ENCODE data around the gene GNG10. TPM values are rescaled to one million over a fixed set of nuclear protein-coding genes. Genes with fewer than 3 reads are reported as not detected.

GNG10 gene
- total RNA-seq, 1 experiment from 2014 or later, result 21.5 TPM

- H3K4me3 Mint-ChIP-seq (ENCODE audit: low read depth, unreplicated experiment), result no peak overlapping the region
- H3K36me3 Mint-ChIP-seq (ENCODE audit: insufficient read depth, unreplicated experiment), result no peaks in the 10 kb centered on the region
- no TSS peak for BruUV-seq (replicated peaks)
- intact Hi-C loops (cut with micrococcal nuclease; ENCODE audit: unreplicated experiment), result no loop called here
- CTCF ChIA-PET, result no interaction called here
- no peak for DNase-seq
- no peak for TF ChIP-seq CTCF (IDR thresholded peaks at IDR 0.05; ENCODE audit: unreplicated experiment)
- no peaks in the 10 kb centered on the region for H3K4me1 Mint-ChIP-seq (ENCODE audit: low read depth, unreplicated experiment)
- H3K9me3 Mint-ChIP-seq (ENCODE audit: low read depth, unreplicated experiment), result no peaks in the 10 kb centered on the region
- H3K27me3 Mint-ChIP-seq (ENCODE audit: unreplicated experiment), result no peaks in the 10 kb centered on the region
- H3K27ac Mint-ChIP-seq (ENCODE audit: unreplicated experiment), result no peak overlapping the region
These were observed 12.9 kb downstream of the GNG10 start for GRCh38 chr9:111674319-111674718.

DNA sequence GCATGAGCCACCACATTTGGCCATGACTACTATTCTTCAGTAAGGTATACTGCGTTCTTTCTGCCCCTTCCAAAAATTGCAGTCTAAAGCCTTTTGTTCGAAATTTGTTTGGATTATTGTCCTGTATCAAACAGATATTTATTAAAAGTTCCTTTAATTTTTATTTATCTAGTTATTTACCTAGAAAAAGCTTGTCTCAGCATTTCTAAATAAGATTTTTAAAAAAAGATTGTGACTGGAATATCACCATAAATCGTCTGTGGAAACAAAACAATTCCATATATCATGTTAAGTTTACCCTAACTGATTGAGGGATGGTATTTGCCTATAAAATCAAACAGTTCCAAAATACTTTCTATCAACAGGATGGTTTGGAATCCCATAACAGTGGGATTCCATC, 14.7 kb downstream of the GNG10 start:
- DNase-seq, result no peak
- CTCF ChIA-PET, result no interaction called here
- Mint-ChIP-seq H3K36me3 (ENCODE audit: insufficient read depth, unreplicated experiment) (no peaks in the 10 kb centered on the region), H3K4me1 (ENCODE audit: low read depth, unreplicated experiment) (no peaks in the 10 kb centered on the region), H3K27ac (ENCODE audit: unreplicated experiment) (no peak overlapping the region), H3K4me3 (ENCODE audit: low read depth, unreplicated experiment) (no peak overlapping the region), H3K27me3 (ENCODE audit: unreplicated experiment) (no peaks in the 10 kb centered on the region), H3K9me3 (ENCODE audit: low read depth, unreplicated experiment) (no peaks in the 10 kb centered on the region)
- TF ChIP-seq CTCF (IDR thresholded peaks at IDR 0.05; ENCODE audit: unreplicated experiment), result no peak
- intact Hi-C loops (cut with micrococcal nuclease; ENCODE audit: unreplicated experiment), result no loop called here
- BruUV-seq (replicated peaks), result no TSS peak

- no peaks in the 10 kb centered on the region for H3K36me3 Mint-ChIP-seq (ENCODE audit: insufficient read depth, unreplicated experiment)
- no peaks in the 10 kb centered on the region for H3K27me3 Mint-ChIP-seq (ENCODE audit: unreplicated experiment)
- no peak overlapping the region for H3K4me3 Mint-ChIP-seq (ENCODE audit: low read depth, unreplicated experiment)
- H3K27ac Mint-ChIP-seq (ENCODE audit: unreplicated experiment), result no peak overlapping the region
- CTCF ChIA-PET, result no interaction called here
- TF ChIP-seq CTCF (IDR thresholded peaks at IDR 0.05; ENCODE audit: unreplicated experiment), result no peak
- DNase-seq, result no peak
- intact Hi-C loops (cut with micrococcal nuclease; ENCODE audit: unreplicated experiment), result no loop called here
- H3K9me3 Mint-ChIP-seq (ENCODE audit: low read depth, unreplicated experiment), result no peaks in the 10 kb centered on the region
- BruUV-seq (replicated peaks), result no TSS peak
- H3K4me1 Mint-ChIP-seq (ENCODE audit: low read depth, unreplicated experiment), result no peaks in the 10 kb centered on the region
These were observed 16.9 kb downstream of the GNG10 start for GRCh38 chr9:111678293-111678692.

DNA sequence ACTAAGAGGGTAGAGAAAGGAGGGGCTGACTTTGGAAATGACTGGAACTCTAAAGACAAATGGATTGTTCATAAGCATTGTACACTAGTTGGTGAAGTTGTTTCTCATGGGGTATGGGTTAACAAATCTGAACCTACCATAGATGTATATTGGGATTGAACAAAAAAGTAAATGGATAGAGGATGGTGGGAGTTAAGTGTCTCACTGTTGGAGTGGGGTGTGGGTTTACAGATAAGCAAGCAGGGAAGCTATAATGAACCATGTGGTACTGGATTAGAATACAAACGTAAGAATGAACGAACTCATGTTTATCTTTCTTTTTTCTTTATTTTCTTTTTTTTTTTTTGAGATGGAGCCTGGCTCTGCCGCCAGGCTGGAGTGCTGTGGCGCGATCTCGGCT, 17.8 kb downstream of the GNG10 start:
- CTCF ChIA-PET, result no interaction called here
- H3K9me3 Mint-ChIP-seq (ENCODE audit: low read depth, unreplicated experiment), result no peaks in the 10 kb centered on the region
- H3K27me3 Mint-ChIP-seq (ENCODE audit: unreplicated experiment), result no peaks in the 10 kb centered on the region
- no peak overlapping the region for H3K4me3 Mint-ChIP-seq (ENCODE audit: low read depth, unreplicated experiment)
- DNase-seq, result no peak
- TF ChIP-seq CTCF (IDR thresholded peaks at IDR 0.05; ENCODE audit: unreplicated experiment), result no peak
- BruUV-seq (replicated peaks), result no TSS peak
- H3K36me3 Mint-ChIP-seq (ENCODE audit: insufficient read depth, unreplicated experiment), result no peaks in the 10 kb centered on the region
- H3K4me1 Mint-ChIP-seq (ENCODE audit: low read depth, unreplicated experiment), result no peaks in the 10 kb centered on the region
- no peak overlapping the region for H3K27ac Mint-ChIP-seq (ENCODE audit: unreplicated experiment)
- intact Hi-C loops (cut with micrococcal nuclease; ENCODE audit: unreplicated experiment), result no loop called here

DNA sequence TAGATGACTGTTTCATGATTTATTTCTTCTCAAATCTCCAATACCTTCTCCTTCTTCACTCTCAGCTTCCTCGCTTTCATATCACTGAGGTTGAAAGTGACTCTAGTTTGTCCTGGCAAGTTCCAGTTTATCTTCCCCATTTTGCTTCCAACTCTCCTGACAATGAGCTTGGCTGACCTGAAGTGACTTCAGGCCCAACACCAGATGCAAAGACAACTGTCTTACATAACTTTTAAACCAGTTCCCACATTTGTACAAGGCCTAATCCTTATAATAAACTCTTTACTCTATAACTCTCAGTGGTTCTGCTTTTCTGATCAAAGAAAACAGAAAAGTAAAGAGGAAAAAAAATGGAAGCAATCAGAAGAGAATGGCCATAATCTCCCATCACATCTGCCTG, 22.0 kb downstream of the GNG10 start:
- H3K27ac Mint-ChIP-seq (ENCODE audit: unreplicated experiment), result no peak overlapping the region
- H3K4me1 Mint-ChIP-seq (ENCODE audit: low read depth, unreplicated experiment), result no peaks in the 10 kb centered on the region
- no peak for TF ChIP-seq CTCF (IDR thresholded peaks at IDR 0.05; ENCODE audit: unreplicated experiment)
- no TSS peak for BruUV-seq (replicated peaks)
- H3K9me3 Mint-ChIP-seq (ENCODE audit: low read depth, unreplicated experiment), result no peaks in the 10 kb centered on the region
- no peak overlapping the region for H3K4me3 Mint-ChIP-seq (ENCODE audit: low read depth, unreplicated experiment)
- CTCF ChIA-PET, result no interaction called here
- intact Hi-C loops (cut with micrococcal nuclease; ENCODE audit: unreplicated experiment), result no loop called here
- no peaks in the 10 kb centered on the region for H3K27me3 Mint-ChIP-seq (ENCODE audit: unreplicated experiment)
- H3K36me3 Mint-ChIP-seq (ENCODE audit: insufficient read depth, unreplicated experiment), result no peaks in the 10 kb centered on the region
- no peak for DNase-seq

All from Calu3 (cell line).